ENCODE measurements around the gene TCP11L2.

DNA sequence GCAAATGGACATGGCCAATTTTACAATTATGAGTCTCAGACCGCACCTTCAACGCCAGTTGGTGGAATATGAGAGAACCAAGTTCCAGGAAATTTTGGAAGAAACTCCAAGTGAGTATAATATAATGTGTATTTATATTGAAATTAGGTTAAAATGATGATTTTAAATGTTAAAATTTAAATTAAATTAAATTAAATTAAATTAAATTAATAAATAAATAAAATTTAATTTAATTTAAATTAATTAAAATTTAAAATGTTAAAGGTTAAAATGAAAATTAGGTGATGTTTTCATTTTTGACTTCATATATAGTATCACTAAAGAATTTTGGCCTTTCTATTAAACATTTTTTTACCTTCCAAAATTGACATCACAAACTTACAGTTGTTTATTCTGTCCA lies 21.0 kb downstream of the TCP11L2 start:
- TF ChIP-seq, protein P1, sequence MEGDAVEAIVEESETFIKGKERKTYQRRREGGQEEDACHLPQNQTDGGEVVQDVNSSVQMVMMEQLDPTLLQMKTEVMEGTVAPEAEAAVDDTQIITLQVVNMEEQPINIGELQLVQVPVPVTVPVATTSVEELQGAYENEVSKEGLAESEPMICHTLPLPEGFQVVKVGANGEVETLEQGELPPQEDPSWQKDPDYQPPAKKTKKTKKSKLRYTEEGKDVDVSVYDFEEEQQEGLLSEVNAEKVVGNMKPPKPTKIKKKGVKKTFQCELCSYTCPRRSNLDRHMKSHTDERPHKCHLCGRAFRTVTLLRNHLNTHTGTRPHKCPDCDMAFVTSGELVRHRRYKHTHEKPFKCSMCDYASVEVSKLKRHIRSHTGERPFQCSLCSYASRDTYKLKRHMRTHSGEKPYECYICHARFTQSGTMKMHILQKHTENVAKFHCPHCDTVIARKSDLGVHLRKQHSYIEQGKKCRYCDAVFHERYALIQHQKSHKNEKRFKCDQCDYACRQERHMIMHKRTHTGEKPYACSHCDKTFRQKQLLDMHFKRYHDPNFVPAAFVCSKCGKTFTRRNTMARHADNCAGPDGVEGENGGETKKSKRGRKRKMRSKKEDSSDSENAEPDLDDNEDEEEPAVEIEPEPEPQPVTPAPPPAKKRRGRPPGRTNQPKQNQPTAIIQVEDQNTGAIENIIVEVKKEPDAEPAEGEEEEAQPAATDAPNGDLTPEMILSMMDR (IDR thresholded peaks at IDR 0.05; ENCODE audit: low read length), result no peak
- TF ChIP-seq EZH2 (optimal IDR thresholded peaks at IDR 0.05; ENCODE audit: low read depth, low read length), result no peak
